H4 (cell line): ENCODE measurements around the gene EME2. TPM values are rescaled to one million over a fixed set of nuclear protein-coding genes. Genes with fewer than 3 reads are reported as not detected.

Experiments used
- DNase-seq: peaks from one replicate; pipeline ENCODE4 v3.0.0-alpha.2; 2015; ENCODE audit warnings: low spot score
- total RNA-seq: library from RNA; depleted of rRNA; stranded (reverse); fragments of >200 nt; shearing (Covaris generic); gene quantifications from 2 replicates; pipeline ENCODE4 v1.2.3, GENCODE V29; 2014

Gene EME2
- total RNA-seq, 1 experiment from 2014 or later: 1.2 TPM

GRCh38 chr16:1766701-1767100 is 5.9 kb upstream of the EME2 start:
- DNase-seq: no peak

GRCh38 chr16:1767116-1767994 is 5.3 kb upstream of the EME2 start:
- no peak for DNase-seq

GRCh38 chr16:1768061-1768766 is 4.4 kb upstream of the EME2 start:
- DNase-seq: no peak

- no peak for DNase-seq
These were observed 3.7 kb upstream of the EME2 start for GRCh38 chr16:1768767-1769401.

GRCh38 chr16:1769402-1770300 is 3.0 kb upstream of the EME2 start:
- no peak for DNase-seq

- no peak for DNase-seq
These were observed 2.1 kb upstream of the EME2 start for GRCh38 chr16:1770328-1771187.

- no peak for DNase-seq
These were observed 1.3 kb upstream of the EME2 start, which contains the start of gene NME3 for GRCh38 chr16:1771188-1771863. Gene NME3 (minus strand): TSS chr16:1771543. CDS start chr16:1771534, 9 bp downstream.

- no peak for DNase-seq
These were observed 697 bp upstream of the EME2 start for GRCh38 chr16:1771864-1772361.

- peak; percentile 69 for DNase-seq
These were observed 495 bp downstream of the EME2 start, which contains the start of gene MRPS34 for GRCh38 chr16:1772908-1773702. Gene MRPS34 (minus strand): TSS chr16:1773134. CDS start chr16:1773119, 15 bp downstream.

- DNase-seq: no peak
These were observed 1.3 kb downstream of the EME2 start for GRCh38 chr16:1773703-1774447.

- no peak for DNase-seq
These were observed 1.8 kb downstream of the EME2 start for GRCh38 chr16:1774448-1774780.

- DNase-seq: no peak
These were observed 2.6 kb downstream of the EME2 start for GRCh38 chr16:1775006-1775845.

GRCh38 chr16:1775846-1776671 is 3.4 kb downstream of the EME2 start:
- no peak for DNase-seq

- no peak for DNase-seq
These were observed 4.0 kb downstream of the EME2 start for GRCh38 chr16:1776672-1776955.

GRCh38 chr16:1776991-1777374 is 4.4 kb downstream of the EME2 start:
- no peak for DNase-seq

- no peak for DNase-seq
These were observed 5.0 kb downstream of the EME2 start for GRCh38 chr16:1777375-1778199.
